SW 1271 (cell line): Measurements from ENCODE around the gene CCN5.

Source experiments
- DNase-seq, 2 experiments: peaks; one replicate each; lab custom pipeline; 2025; lab: John Stamatoyannopoulos, UW

CCN5 gene

DNA sequence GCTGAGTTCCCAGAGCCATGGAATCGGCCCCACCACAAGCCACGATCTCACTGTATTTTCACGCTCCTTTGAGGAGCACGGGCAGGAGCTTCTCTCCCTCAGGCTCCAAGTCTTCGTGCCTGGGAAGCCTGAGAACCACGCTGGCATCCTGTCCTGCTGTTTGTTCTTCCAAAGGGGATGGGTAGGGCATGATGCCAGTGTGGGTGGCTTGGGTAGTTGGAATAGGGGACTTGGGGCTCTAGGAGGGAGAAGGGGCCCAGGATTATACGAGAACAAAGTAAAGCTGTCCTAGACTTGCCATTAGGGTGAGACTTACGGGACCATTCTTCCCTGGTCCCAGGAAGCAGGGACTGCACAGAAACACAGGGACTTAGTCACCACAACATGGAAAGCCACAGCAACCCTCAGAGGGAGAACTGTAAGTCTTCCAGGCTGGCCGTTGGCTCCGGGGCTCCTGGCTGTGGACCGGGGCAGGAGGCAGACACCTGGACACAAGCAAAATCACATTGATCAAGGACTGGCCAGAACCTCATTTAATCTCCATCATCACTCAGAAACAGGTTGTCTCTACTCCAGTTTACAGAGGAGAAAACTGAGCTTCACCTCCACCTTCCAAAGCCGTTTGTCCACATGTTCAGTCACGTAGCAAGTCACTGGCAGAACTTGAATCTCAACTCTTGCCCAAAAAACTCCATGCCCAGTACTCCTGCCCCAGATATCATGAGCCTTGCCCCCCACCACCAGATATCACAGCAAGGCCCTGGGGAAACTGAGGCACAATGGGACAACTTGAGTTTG, 1.3 kb downstream of the CCN5 start:
- DNase-seq: no peak

GRCh38 chr20:44717986-44718385, 2.8 kb downstream of the CCN5 start:
- DNase-seq: no peak

DNA sequence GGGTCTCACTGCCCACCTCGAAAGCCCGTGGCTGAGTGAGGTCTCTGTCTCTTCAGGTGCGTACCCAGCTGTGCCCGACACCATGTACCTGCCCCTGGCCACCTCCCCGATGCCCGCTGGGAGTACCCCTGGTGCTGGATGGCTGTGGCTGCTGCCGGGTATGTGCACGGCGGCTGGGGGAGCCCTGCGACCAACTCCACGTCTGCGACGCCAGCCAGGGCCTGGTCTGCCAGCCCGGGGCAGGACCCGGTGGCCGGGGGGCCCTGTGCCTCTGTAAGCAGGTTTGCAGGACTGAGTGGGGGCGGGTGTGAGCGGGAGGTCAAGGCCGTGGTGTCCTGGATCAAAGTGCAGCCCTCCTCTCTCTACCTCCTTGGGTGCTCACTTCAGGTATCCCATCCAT, 4.7 kb downstream of the CCN5 start:
- DNase-seq: no peak

DNA sequence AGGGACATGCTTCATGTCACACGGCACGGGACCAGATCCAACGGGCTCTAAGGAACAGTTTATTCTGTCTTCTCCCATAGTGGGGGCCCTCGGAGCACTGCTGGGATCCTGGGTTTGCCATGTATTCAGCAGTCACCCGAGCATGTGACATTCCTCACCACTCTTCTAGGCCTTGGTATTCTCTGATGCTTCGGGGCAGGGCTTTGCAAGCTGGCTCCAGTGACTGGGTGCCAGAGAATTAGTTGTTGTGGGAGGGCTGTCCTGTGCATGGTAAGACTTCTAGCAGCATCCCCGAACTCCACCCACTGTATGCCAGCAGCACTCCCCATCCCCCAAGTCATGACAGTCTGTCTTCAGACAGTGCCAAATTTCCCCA, 5.4 kb downstream of the CCN5 start:
- peak in 1 of 2 experiments; percentile 59 for DNase-seq

- DNase-seq: peak in 1 of 2 experiments; percentile 86
These were observed 6.0 kb downstream of the CCN5 start for GRCh38 chr20:44720997-44721784.

DNA sequence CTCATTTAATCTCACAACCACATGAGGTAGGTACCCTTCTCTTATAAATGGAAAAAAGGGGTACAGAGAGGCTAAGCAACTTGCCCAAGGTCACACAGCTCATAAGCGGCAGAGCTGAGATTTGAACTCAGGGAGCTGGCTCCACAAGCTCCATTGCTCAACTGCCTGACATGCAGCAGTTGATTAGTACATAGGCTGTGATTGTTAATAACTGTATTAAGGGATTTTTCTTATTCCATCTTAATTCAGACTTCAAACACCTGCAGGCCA, 6.6 kb downstream of the CCN5 start:
- DNase-seq: no peak

DNA sequence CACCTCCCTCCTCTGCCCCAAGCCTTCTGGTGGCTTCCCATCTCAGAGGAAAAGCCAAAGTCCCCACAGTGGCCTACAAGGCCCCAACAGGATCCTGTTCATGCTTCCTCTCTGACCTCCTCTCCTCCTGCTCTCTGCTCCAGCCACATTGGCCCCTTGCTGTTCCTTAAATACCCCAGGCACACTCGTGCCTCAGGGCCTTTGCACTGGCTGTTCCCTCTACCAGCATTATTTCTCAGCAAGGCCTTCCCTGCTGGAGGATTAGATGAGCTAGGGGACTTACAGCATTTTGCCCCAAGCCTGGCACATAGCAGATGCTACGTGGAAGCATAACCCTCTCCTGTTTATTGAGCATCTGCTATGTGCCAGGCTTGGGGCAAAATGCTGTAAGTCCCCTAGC, 7.8 kb downstream of the CCN5 start:
- no peak for DNase-seq

GRCh38 chr20:44723391-44723790, 8.2 kb downstream of the CCN5 start:
- DNase-seq: no peak

GRCh38 chr20:44723798-44724362, 8.7 kb downstream of the CCN5 start:
- DNase-seq: no peak

GRCh38 chr20:44724423-44725091, 9.4 kb downstream of the CCN5 start:
- DNase-seq: no peak

GRCh38 chr20:44725837-44726236, 10.7 kb downstream of the CCN5 start:
- DNase-seq: no peak

- DNase-seq: no peak
These were observed 11.9 kb downstream of the CCN5 start for GRCh38 chr20:44727039-44727438.

- DNase-seq: no peak
These were observed 12.5 kb downstream of the CCN5 start for GRCh38 chr20:44727651-44728050.

- peak; percentile 78 to 96 for DNase-seq
These were observed 13.8 kb downstream of the CCN5 start for GRCh38 chr20:44728801-44729443.

DNA sequence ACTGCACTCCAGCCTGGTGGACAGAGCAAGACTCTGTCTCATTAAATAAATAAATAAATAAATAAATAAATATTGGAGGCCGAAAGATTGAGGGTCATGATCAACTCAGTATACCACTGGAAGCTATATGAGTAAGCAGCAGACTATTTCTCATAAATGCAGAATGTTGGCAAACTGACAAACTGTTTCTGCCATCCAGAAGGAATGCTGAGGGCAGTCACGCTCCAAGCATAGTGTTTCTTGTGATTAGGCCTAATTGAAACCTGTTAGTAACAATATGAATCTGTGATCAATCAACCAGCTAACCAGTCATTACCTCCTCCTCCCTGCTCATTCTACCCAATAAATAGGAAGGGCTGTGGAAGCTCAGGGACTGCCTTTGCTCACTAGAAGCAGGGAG, 15.3 kb downstream of the CCN5 start:
- peak; percentile 80 to 88 for DNase-seq

GRCh38 chr20:44731657-44732056, 16.5 kb downstream of the CCN5 start:
- no peak for DNase-seq

DNA sequence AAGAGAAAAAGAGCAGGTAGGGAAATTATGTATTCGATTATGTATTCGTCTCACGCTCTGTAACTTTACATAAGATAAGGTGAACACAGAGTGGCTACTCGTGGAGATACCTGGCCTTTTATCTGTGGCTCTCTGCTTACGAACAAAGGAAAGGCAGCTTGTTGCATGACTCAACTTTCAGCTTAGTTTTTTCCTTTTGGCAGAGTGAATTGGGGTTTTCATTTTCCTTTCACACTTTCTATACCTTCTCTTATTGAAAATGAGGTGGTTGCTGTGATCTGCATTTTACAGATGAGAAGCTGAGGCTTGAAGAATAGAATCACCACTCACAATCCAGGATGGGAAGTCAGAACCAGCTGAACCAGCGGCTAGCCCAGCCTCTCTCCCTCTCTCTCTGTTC, 17.2 kb downstream of the CCN5 start:
- DNase-seq: no peak

DNA sequence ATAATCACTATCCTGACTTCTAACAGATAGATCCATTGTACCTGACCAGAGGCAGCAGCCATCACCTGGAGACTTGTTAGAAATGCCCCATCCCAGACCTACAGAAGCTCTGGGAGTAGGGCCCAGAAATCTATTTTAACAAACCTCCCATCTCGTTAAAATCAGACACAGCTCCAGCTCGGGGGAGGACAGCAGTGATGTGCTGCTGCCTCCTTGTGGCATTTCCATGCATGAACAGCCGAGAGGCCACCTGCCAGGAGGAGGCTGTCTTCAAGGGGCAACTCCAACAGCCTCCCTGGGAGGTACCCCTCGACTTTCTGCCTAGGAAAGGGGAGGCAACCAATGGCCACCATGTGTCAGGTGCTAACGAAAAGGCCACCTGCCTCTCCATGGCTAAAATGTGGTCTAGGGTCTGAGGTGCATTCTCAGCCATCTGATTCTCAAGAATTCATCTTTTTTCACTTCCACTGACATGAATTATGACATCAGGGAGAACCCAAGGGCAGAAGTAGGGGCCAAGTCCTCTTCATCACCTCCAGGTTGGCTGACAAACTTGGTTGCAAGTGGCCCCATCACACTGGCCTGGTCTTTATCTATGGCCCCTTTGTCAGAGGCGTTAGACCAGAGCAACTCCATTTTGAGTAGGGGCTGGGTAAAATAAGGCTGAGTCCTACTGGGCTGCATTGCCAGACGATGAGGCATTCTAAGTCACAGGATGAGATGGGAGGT, 18.3 kb downstream of the CCN5 start:
- DNase-seq: peak; percentile 45 to 67

DNA sequence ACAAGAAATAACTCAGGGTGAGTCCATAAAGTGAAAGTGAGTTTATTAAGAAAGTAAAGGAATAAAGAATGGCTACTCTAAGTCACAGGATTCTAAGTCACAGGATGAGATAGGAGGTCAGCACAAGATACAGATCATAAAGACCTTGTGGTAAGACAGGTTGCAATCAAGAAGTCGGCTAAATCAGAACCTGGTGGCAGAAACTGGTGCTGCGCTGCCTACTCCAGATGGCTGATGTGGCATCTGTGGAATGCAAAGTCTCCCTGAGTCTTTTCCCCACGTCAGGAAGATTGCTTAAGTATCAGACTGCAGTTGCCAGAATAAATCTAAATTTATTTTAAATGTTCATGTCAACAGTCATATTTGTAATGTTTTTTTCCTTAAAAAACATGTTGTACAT, 19.8 kb downstream of the CCN5 start:
- peak in 1 of 2 experiments; percentile 81 for DNase-seq

DNA sequence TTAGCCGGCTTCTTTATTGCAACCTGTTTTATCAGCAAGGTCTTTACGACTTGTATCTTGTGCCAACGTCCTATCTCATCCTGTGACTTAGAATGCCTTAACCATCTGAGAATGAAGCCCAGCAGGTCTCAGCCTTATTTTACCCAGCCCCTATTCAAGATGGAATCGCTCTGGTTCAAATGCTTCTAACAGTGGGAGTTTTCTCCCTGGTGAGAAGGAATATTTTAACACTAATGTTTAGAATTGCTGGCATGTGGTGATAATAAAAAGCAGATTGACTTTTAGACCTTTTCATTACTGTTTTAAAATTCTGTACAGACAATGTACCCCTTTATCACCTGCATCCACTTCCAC, 20.6 kb downstream of the CCN5 start:
- DNase-seq: no peak

GRCh38 chr20:44736170-44737021, 21.2 kb downstream of the CCN5 start:
- DNase-seq: peak; percentile 41 to 84
